Measurements from ENCODE around the gene MAP3K6.

MAP3K6 gene

GRCh38 chr1:27374362-27375086 is 7.8 kb upstream of the MAP3K6 start, which contains the start of gene FCN3:
TSS of gene FCN3 (minus strand) at chr1:27374824. CDS start at chr1:27374818, 6 bp downstream.
- no peak for DNase-seq

- DNase-seq, result no peak
These were observed 6.3 kb upstream of the MAP3K6 start for GRCh38 chr1:27372808-27373690.

DNA sequence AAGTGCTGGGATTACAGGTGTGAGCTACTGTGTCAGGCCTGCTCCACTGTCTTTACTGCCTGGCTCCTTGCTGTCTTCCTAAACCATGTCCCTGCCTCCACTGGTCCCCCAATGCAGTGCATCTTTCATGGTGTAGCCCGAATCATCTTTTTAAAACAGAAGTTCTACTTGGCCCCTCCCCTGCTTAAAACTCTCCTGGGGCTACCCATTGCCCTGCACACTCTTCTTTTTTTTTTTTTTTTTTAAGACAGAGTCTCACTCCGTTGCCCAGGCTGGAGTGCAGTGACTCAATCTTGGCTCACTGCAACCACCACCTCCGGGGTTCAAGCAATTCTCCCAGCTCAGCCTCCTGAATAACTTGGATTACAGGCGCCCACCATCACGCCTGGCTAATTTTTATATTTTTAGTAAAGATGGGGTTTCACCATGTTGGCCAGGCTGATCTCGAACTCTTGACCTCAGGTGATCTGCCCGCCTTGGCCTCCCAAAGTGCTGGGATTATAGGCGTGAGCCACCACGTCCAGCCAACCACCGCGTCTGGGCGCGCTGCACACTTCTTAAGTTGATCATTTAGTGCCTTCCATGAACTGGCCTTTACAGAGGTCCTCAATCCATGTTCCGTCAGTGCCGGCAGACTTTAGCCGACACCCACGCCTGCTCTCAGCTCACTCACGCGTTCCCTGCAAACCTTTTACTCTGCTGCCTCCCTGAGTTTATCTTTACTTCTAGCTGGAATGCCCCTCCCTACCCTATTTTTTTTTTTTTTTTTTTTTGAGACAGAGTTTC is 5.5 kb upstream of the MAP3K6 start:
- no peak for DNase-seq

- DNase-seq, result no peak
These were observed 2.3 kb upstream of the MAP3K6 start for GRCh38 chr1:27368869-27369582.

GRCh38 chr1:27367160-27367650 is 444 bp upstream of the MAP3K6 start:
- no peak for DNase-seq

DNA sequence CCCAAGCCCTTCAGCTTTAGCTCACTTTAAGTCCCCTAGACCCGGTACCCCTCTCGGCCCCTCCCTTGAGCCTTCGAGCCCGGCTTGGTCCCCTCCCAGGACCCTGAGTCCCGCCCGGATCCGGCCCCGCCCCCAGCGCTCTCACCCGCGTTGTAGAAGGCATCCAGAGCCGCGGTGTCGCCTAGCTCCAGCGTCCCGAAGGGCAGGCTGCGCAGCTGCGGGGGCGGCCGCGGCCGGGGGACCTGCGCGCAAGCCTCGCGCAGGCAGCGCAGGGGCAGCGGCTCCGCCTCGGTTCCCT is 699 bp downstream of the MAP3K6 start:
- DNase-seq, result peak; percentile 74

- peak; percentile 74 for DNase-seq
These were observed 1.2 kb downstream of the MAP3K6 start for GRCh38 chr1:27365372-27366112.

GRCh38 chr1:27364696-27365371 is 1.9 kb downstream of the MAP3K6 start:
- DNase-seq, result no peak

GRCh38 chr1:27363766-27364695 is 2.7 kb downstream of the MAP3K6 start:
- no peak for DNase-seq

GRCh38 chr1:27361553-27361952 is 5.2 kb downstream of the MAP3K6 start:
- no peak for DNase-seq

- no peak for DNase-seq
These were observed 5.7 kb downstream of the MAP3K6 start for GRCh38 chr1:27361044-27361402.

GRCh38 chr1:27360159-27361043 is 6.4 kb downstream of the MAP3K6 start:
- peak; percentile 48 for DNase-seq

- DNase-seq, result no peak
These were observed 7.0 kb downstream of the MAP3K6 start for GRCh38 chr1:27359822-27360158.

- no peak for DNase-seq
These were observed 7.8 kb downstream of the MAP3K6 start for GRCh38 chr1:27358928-27359313.

DNA sequence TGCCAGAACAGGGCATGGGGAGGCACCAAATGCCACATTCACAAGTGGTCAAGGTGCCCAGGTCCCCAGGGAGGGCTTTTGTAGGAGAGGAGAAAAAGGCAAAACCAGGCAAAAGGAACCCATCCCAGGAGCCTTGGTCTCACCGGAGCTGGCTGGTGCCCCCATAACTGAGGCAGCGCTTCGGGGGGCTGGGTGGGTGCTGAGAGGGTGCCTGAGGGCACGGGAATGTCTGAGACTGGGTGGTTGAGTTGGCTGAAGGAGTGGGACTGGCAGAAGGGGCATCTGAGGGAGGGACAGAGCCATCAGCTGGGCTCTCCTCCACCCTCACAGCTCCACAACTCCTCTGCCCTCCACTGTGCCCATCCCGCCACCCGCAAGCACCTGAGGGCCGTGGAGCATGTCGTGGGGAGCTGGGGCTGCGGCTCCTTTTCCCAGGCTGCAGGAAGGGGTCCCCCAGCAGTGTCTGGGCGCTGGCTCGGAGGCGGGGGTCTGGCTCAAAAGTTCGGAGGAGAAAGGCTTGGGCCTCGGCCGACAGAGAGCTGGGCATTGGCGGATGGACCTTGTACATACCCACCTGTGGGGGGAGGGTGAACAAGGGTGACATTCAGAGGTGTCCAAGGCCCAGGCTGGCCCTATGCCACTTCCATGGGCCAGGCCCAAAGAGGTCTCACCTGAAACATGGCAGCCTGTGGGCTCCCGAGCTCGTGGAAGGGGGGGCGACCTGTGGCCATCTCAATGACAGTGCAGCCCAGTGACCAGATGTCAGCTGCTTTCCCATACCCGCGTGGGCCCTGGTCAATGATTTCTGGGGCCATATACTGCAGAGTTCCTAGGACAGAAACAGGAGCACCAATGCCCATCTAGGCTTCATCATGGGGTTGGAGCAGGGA is 8.5 kb downstream of the MAP3K6 start:
- DNase-seq, result no peak

DNA sequence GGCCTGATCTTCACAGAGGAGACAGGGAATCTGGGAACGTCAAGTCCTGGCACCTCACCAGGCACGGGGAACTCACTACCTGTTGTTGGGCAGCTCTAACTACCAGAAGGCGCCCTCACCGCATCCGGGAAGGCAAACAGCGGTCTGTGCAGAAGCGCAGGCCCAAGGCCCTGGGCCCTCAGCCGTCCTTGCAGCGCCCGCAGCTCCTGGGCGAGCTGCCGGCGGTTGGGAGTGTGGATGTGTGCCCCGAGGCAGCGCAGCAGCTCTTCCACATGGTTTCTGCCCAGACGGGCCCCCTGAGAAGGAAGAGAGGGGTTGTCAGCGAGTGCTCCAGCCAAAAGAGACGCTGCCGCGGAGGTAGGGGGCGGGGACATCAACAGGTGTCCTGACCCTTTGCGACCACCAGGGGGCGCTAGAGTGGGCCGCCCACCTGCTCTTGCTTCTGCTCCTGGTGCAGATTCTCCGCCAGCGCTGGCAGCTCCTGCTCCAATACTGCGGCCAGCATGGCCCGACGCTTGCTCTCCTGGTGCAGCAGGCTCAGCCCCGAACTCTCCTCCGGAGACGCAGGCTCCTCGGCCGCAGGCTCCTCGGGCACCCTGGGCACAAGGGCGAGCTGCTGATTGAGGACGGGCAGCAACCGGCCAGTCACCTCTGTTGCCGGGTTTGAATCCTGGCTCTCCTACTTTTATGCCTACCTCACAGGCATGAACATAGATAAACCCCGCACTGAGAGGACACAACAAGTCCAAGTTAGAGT is 9.3 kb downstream of the MAP3K6 start:
- DNase-seq, result peak; percentile 81

DNA sequence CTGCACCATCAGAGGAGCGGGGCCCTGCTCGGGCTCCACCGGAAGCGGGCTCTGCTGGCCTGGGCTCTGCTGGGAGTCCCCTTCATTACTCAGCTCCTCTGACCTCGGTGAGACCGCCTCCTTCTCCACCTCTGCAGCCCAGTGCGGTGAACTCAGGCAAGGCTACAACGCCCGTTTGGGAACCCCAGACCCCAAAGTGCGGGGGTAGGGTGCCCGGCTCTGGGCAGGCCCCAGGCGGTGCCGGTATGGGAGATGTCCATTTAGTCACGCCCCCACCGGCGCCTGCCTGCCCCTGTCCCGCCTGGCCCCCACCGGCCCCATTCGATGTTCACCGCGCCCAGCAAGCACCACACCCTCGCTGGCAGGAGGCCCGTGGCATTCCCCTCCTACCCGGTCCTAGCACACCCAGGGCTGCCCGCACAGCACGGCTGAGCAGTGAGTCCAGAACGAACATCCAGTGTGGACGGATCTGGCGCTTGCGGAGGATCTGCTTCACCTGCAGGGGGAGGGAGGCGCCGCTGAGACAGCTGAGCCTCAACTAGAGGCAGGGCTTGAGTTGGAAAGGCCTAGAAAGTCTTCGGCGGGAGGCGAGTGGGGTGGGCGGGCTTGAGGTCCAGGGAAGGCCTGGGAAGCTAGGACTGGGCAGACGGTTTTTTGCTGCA is 10.0 kb downstream of the MAP3K6 start:
- DNase-seq, result peak; percentile 51
